Mesendoderm (in vitro differentiated cells): Measurements from ENCODE around the gene SLC46A1.

Experiments used
- DNase-seq: peaks from one replicate; pipeline ENCODE4 v3.0.0; 2013
- H2AK5ac ChIP-seq: 2 replicates; pipeline ENCODE4 v1.6.1; 2013; ENCODE audit warnings: low read length, inconsistent platforms
- H2BK120ac ChIP-seq: 2 replicates; pipeline ENCODE4 v1.6.1; 2013; ENCODE audit warnings: low read depth, mild to moderate bottlenecking, low read length, moderate library complexity, mixed read lengths
- H2BK15ac ChIP-seq: replicated peaks from 2 replicates; pipeline ENCODE4 v1.6.1; 2013; ENCODE audit warnings: low read depth, mild to moderate bottlenecking, moderate library complexity
- H2BK5ac ChIP-seq: 2 replicates; pipeline ENCODE4 v1.6.1; 2013; ENCODE audit warnings: low read length, inconsistent platforms
- H3K18ac ChIP-seq: 2 replicates; pipeline ENCODE4 v1.6.1; 2013; ENCODE audit warnings: mild to moderate bottlenecking, low read length, mixed read lengths
- H3K23ac ChIP-seq: one replicate; pipeline ENCODE4 v1.6.1; 2013; ENCODE audit warnings: low read length
- H3K27ac ChIP-seq: 2 replicates; pipeline ENCODE4 v1.5.1; 2013; ENCODE audit warnings: low read depth, mild to moderate bottlenecking, inconsistent platforms, low read length, moderate library complexity
- H3K27me3 ChIP-seq: 2 replicates; pipeline ENCODE4 v1.6.1; 2013; ENCODE audit warnings: low read length, control low read depth, mild to moderate bottlenecking, inconsistent platforms; ENCODE audit not compliant: insufficient read depth, poor library complexity
- H3K36me3 ChIP-seq: 2 replicates; pipeline ENCODE4 v1.6.1; 2013; ENCODE audit warnings: low read length, inconsistent platforms; ENCODE audit not compliant: control insufficient read depth, insufficient read depth
- H3K4ac ChIP-seq: one replicate; pipeline ENCODE4 v1.6.1; 2013; ENCODE audit warnings: low read depth, mild to moderate bottlenecking, low read length, moderate library complexity
- H3K4me1 ChIP-seq: 2 replicates; pipeline ENCODE4 v1.6.1; 2013; ENCODE audit warnings: low read depth, low read length, inconsistent platforms; ENCODE audit not compliant: control insufficient read depth
- H3K4me2 ChIP-seq: 2 replicates; pipeline ENCODE4 v1.6.1; 2013; ENCODE audit warnings: low read length
- H3K4me3 ChIP-seq: 2 replicates; pipeline ENCODE4 v1.5.1; 2013; ENCODE audit warnings: mild to moderate bottlenecking, low read length
- H3K56ac ChIP-seq: one replicate; pipeline ENCODE4 v1.6.1; 2013; ENCODE audit warnings: low read length
- H3K79me1 ChIP-seq: 2 replicates; pipeline ENCODE4 v1.6.1; 2013; ENCODE audit warnings: low read length, inconsistent platforms
- H3K79me2 ChIP-seq: 2 replicates; pipeline ENCODE4 v1.6.1; 2013; ENCODE audit warnings: mild to moderate bottlenecking, low read length; ENCODE audit not compliant: control insufficient read depth, insufficient read depth
- H3K9ac ChIP-seq: 2 replicates; pipeline ENCODE4 v1.6.1; 2013; ENCODE audit warnings: low read length, inconsistent platforms
- H4K5ac ChIP-seq: one replicate; pipeline ENCODE4 v1.6.1; 2013; ENCODE audit warnings: low read length
- H4K8ac ChIP-seq: one replicate; pipeline ENCODE4 v1.6.1; 2013; ENCODE audit warnings: low read depth, mild to moderate bottlenecking, control low read depth, low read length, moderate library complexity
- WGBS: extraction: QIAGEN DNeasy Blood & Tissue Kit; methylation state at CpG from one replicate; pipeline ENCODE4 v1.1.7; 2013; ENCODE audit warnings: low lambda C conversion rate, missing lambda C conversion rate; ENCODE audit not compliant: insufficient coverage; ENCODE audit errors: extremely low coverage; 5-methylcytosine and 5-hydroxymethylcytosine counted together

Gene SLC46A1

DNA sequence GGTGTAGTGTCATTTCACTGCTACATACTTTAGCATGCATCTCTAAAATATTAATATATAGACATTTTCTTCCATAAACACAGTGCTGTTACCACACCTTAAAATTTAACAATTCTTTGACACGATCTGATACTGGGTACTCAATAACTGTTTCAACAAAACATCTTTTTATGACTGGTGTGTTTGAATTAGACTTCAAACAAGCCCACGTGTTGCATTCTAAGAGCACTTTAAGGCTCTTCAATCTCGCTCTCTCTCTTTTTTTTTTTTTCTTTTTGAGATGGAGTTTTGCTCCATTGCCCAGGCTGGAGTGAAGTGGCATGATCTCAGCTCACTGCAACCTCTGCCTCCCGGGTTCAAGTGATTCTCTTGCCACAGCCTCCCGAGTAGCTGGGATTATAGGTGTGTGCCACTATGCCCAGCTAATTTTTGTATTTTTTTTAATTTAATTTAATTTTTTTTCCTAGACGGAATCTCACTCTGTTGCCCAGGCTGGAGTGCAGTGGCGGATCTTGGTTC is 15.8 kb upstream of the SLC46A1 start:
- no CpG with 5 or more reads among the region's 7 CpGs for WGBS

DNA sequence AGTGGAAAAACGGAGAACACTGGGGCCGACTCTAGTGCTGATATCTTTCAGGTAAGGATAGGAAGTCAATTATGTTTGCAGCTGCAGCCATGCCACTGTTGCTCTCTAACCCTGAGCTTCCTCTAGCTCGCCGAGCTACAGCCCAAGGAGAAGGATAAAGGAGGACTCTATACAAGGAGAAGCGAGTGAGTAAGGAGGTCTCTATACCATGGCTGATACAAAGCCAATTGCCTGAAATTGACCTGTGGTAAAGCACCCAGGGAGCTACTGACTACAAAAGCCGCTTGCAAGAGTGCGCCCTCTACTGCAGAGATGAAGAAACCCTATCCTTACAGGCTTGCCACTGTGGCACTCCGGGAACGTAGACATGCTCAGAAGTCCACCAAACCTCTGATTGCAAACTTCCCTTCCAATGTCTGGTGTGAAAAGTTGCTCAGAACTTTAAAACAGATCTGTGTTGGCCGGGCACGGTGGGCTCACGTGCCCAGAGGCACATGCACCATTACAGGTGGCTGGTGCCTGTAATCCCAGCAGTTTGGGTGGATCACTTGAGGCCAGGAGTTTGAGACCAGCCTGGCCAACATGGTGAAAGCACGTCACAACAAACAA is 10.8 kb upstream of the SLC46A1 start:
- no CpG with 5 or more reads among the region's 13 CpGs for WGBS
- no peaks in the 10 kb centered on the region for H3K79me1 ChIP-seq
- no peak overlapping the region for H4K8ac ChIP-seq
- H3K27ac ChIP-seq: no peak overlapping the region
- no peak overlapping the region for H3K9ac ChIP-seq
- H3K4me1 ChIP-seq: peaks cover 4% of the 10 kb centered on the region
- no peaks in the 10 kb centered on the region for H3K79me2 ChIP-seq
- no peak overlapping the region for H3K4me2 ChIP-seq
- H4K5ac ChIP-seq: no peak overlapping the region
- no peak overlapping the region for H3K4ac ChIP-seq
- no peak overlapping the region for H2BK5ac ChIP-seq
- H3K23ac ChIP-seq: no peak overlapping the region
- DNase-seq: peak; percentile 88
- no peak overlapping the region for H2AK5ac ChIP-seq
- H2BK15ac ChIP-seq: no peak overlapping the region
- no peak overlapping the region for H3K4me3 ChIP-seq
- no peak overlapping the region for H2BK120ac ChIP-seq
- no peak overlapping the region for H3K56ac ChIP-seq
- no peaks in the 10 kb centered on the region for H3K36me3 ChIP-seq
- no peak overlapping the region for H3K18ac ChIP-seq
- no peaks in the 10 kb centered on the region for H3K27me3 ChIP-seq

More for the DNA sequence above, 15.8 kb upstream of the SLC46A1 start:
- Histone ChIP-seq H3K4me2 (no peak overlapping the region), H3K4me3 (no peak overlapping the region), H3K56ac (no peak overlapping the region), H4K8ac (no peak overlapping the region), H3K27ac (no peak overlapping the region), H2BK5ac (no peak overlapping the region), H3K4me1 (no peaks in the 10 kb centered on the region), H3K79me2 (no peaks in the 10 kb centered on the region), H3K36me3 (no peaks in the 10 kb centered on the region), H3K79me1 (no peaks in the 10 kb centered on the region), H2AK5ac (no peak overlapping the region), H2BK120ac (no peak overlapping the region), H2BK15ac (no peak overlapping the region), H3K9ac (no peak overlapping the region), H3K18ac (no peak overlapping the region), H4K5ac (no peak overlapping the region), H3K23ac (no peak overlapping the region), H3K4ac (no peak overlapping the region), H3K27me3 (no peaks in the 10 kb centered on the region)
- DNase-seq: no peak

GRCh38 chr17:28415886-28416285 is 9.9 kb upstream of the SLC46A1 start:
- DNase-seq: no peak
- no peaks in the 10 kb centered on the region for H3K27me3 ChIP-seq
- WGBS: no CpG with 5 or more reads among the region's 3 CpGs

GRCh38 chr17:28413804-28414203 is 7.8 kb upstream of the SLC46A1 start:
- no peak overlapping the region for H3K4me3 ChIP-seq
- no peak overlapping the region for H2BK120ac ChIP-seq
- no peak overlapping the region for H3K4me2 ChIP-seq
- H3K4me1 ChIP-seq: peaks cover 5% of the 10 kb centered on the region
- no peak for DNase-seq
- H3K56ac ChIP-seq: no peak overlapping the region
- WGBS: no CpG with 5 or more reads among the region's 7 CpGs
- no peaks in the 10 kb centered on the region for H3K79me2 ChIP-seq
- H2AK5ac ChIP-seq: no peak overlapping the region
- no peaks in the 10 kb centered on the region for H3K36me3 ChIP-seq
- no peak overlapping the region for H3K27ac ChIP-seq
- no peak overlapping the region for H2BK5ac ChIP-seq
- H3K23ac ChIP-seq: no peak overlapping the region
- H3K27me3 ChIP-seq: no peaks in the 10 kb centered on the region
- no peak overlapping the region for H3K9ac ChIP-seq
- no peak overlapping the region for H3K4ac ChIP-seq
- H3K18ac ChIP-seq: no peak overlapping the region
- H4K8ac ChIP-seq: no peak overlapping the region
- no peak overlapping the region for H2BK15ac ChIP-seq
- H4K5ac ChIP-seq: no peak overlapping the region
- H3K79me1 ChIP-seq: no peaks in the 10 kb centered on the region

More at GRCh38 chr17:28415886-28416285, 9.9 kb upstream of the SLC46A1 start:
- no peak overlapping the region for H4K5ac ChIP-seq
- H3K4me1 ChIP-seq: peaks cover 5% of the 10 kb centered on the region
- no peak overlapping the region for H2BK5ac ChIP-seq
- H3K79me1 ChIP-seq: no peaks in the 10 kb centered on the region
- H2BK120ac ChIP-seq: no peak overlapping the region
- H3K23ac ChIP-seq: no peak overlapping the region
- no peak overlapping the region for H3K4ac ChIP-seq
- no peak overlapping the region for H2BK15ac ChIP-seq
- H3K4me2 ChIP-seq: no peak overlapping the region
- H3K79me2 ChIP-seq: no peaks in the 10 kb centered on the region
- no peak overlapping the region for H3K18ac ChIP-seq
- no peak overlapping the region for H3K9ac ChIP-seq
- no peak overlapping the region for H3K56ac ChIP-seq
- no peak overlapping the region for H3K27ac ChIP-seq
- H3K4me3 ChIP-seq: no peak overlapping the region
- H3K36me3 ChIP-seq: no peaks in the 10 kb centered on the region
- H2AK5ac ChIP-seq: no peak overlapping the region
- H4K8ac ChIP-seq: no peak overlapping the region

GRCh38 chr17:28412099-28412498 is 6.1 kb upstream of the SLC46A1 start:
- Histone ChIP-seq H3K18ac (no peak overlapping the region), H2AK5ac (no peak overlapping the region), H3K79me1 (no peaks in the 10 kb centered on the region), H4K8ac (no peak overlapping the region), H2BK15ac (no peak overlapping the region), H3K4ac (no peak overlapping the region), H3K9ac (no peak overlapping the region), H3K27me3 (no peaks in the 10 kb centered on the region), H2BK120ac (no peak overlapping the region), H3K23ac (no peak overlapping the region), H4K5ac (no peak overlapping the region), H3K4me3 (no peak overlapping the region), H3K4me2 (no peak overlapping the region), H3K36me3 (no peaks in the 10 kb centered on the region), H3K56ac (no peak overlapping the region), H3K79me2 (no peaks in the 10 kb centered on the region), H3K4me1 (peaks cover 13% of the 10 kb centered on the region), H3K27ac (no peak overlapping the region), H2BK5ac (no peak overlapping the region)
- no CpG with 5 or more reads among the region's 3 CpGs for WGBS
- DNase-seq: no peak

DNA sequence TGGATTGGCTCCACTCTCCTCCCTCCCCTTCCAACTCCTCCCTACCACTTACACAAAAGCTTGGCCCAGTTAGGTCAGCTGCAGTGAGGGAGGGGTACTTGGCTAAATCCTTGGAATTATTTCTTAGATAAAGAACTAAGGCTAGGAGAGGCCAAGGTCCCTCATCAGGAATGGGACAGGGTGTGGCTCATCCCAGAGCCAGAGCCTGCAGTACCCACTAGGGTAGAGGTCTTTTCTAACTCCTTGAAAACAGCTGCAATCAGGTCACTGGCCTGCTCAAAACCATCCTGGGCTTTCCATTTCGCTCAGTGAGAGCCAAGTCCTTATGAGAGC is 1.9 kb upstream of the SLC46A1 start:
- Histone ChIP-seq H3K79me2 (no peaks in the 10 kb centered on the region), H3K23ac (no peak overlapping the region), H2BK5ac (peak overlapping the region; percentile 0), H3K4me3 (no peak overlapping the region), H3K4me2 (no peak overlapping the region), H2AK5ac (no peak overlapping the region), H3K36me3 (no peaks in the 10 kb centered on the region), H3K56ac (peak overlapping the region; percentile 40), H3K4me1 (peaks cover 21% of the 10 kb centered on the region), H2BK15ac (no peak overlapping the region), H4K5ac (no peak overlapping the region), H3K4ac (peak overlapping the region; percentile 58), H3K79me1 (no peaks in the 10 kb centered on the region), H3K27me3 (no peaks in the 10 kb centered on the region), H3K27ac (peak overlapping the region; percentile 40), H3K18ac (peak overlapping the region; percentile 65), H2BK120ac (no peak overlapping the region), H4K8ac (peak overlapping the region; percentile 43), H3K9ac (peak overlapping the region; percentile 2)
- no CpG with 5 or more reads among the region's 1 CpG for WGBS
- peak; percentile 91 for DNase-seq
